Hepatocyte (in vitro differentiated cells): ENCODE data around the gene LEKR1. TPM values are rescaled to one million over a fixed set of nuclear protein-coding genes. Genes with fewer than 3 reads are reported as not detected.

Experiments used
- DNase-seq: peaks from one replicate; pipeline ENCODE4 v3.0.0-alpha.2; 2016; ENCODE audit warnings: low spot score
- H2AFZ ChIP-seq: fragments of 200-600 bp; sonication (generic); 2 replicates; pipeline ENCODE4 v1.6.0; 2016; ENCODE audit warnings: antibody characterized with exemption, mild to moderate bottlenecking
- H3K27ac ChIP-seq: fragments of 200-600 bp; sonication (generic); 2 replicates; pipeline ENCODE4 v1.5.1; 2016; ENCODE audit warnings: mild to moderate bottlenecking
- H3K27me3 ChIP-seq: fragments of 200-600 bp; sonication (generic); 2 replicates; pipeline ENCODE4 v1.6.1; 2016
- H3K36me3 ChIP-seq: fragments of 200-600 bp; sonication (generic); replicated peaks from 2 replicates; pipeline ENCODE4 v1.5.1; 2016; ENCODE audit warnings: low read depth; ENCODE audit not compliant: insufficient read depth
- H3K4me1 ChIP-seq: fragments of 200-600 bp; sonication (generic); 2 replicates; pipeline ENCODE4 v1.5.1; 2016; ENCODE audit warnings: mild to moderate bottlenecking, moderate library complexity; ENCODE audit not compliant: insufficient read depth
- H3K4me2 ChIP-seq: fragments of 200-600 bp; sonication (generic); 2 replicates; pipeline ENCODE4 v1.6.0; 2016
- H3K4me3 ChIP-seq: fragments of 200-600 bp; sonication (generic); 2 replicates; pipeline ENCODE4 v1.5.1; 2016; ENCODE audit warnings: mild to moderate bottlenecking
- H3K79me2 ChIP-seq: fragments of 200-600 bp; sonication (generic); 2 replicates; pipeline ENCODE4 v1.6.0; 2017; ENCODE audit warnings: mild to moderate bottlenecking
- H3K9me2 ChIP-seq: fragments of 200-600 bp; sonication (generic); replicated peaks from 2 replicates; pipeline ENCODE4 v1.6.0; 2017; ENCODE audit warnings: mild to moderate bottlenecking; ENCODE audit not compliant: insufficient read depth
- H3K9me3 ChIP-seq: fragments of 200-600 bp; sonication (generic); 2 replicates; pipeline ENCODE4 v1.5.1; 2016; ENCODE audit warnings: low read depth, mild to moderate bottlenecking
- H4K20me1 ChIP-seq: fragments of 200-600 bp; sonication (generic); 2 replicates; pipeline ENCODE4 v1.6.0; 2016; ENCODE audit warnings: mild to moderate bottlenecking; ENCODE audit not compliant: insufficient read depth, poor library complexity, severe bottlenecking
- EZH2 ChIP-seq: fragments of 200-600 bp; sonication (generic); IDR thresholded peaks from 2 replicates; pipeline ENCODE4 v1.6.1; 2016; ENCODE audit warnings: antibody characterized with exemption, mild to moderate bottlenecking, borderline replicate concordance
- EZH2phosphoT487 ChIP-seq: fragments of 200-600 bp; sonication (generic); IDR thresholded peaks from one replicate; pipeline ENCODE4 v1.6.1; 2018; ENCODE audit warnings: antibody characterized with exemption, mild to moderate bottlenecking, low read depth, moderate library complexity; ENCODE audit not compliant: unreplicated experiment, severe bottlenecking
- WGBS: methylation state at CpG from one replicate; pipeline ENCODE4 v1.1.6; 2016; ENCODE audit warnings: low lambda C conversion rate; ENCODE audit errors: missing lambda C conversion rate; 5-methylcytosine and 5-hydroxymethylcytosine counted together
- polyA plus RNA-seq: library from polyadenylated mRNA; unstranded; fragments of >200 nt; fragmentation: Nextera tagmentation; extraction: Ambion mirVana; gene quantifications from 2 replicates; pipeline ENCODE4 v1.2.1, GENCODE V29; 2016
- total RNA-seq: library from RNA; depleted of rRNA; stranded (reverse); fragments of >200 nt; gene quantifications from 2 replicates; pipeline ENCODE4 v1.2.3, GENCODE V29; 2014
- TF ChIP-seq, protein P1 (sequence below): fragments of 200-600 bp; sonication (generic); IDR thresholded peaks from 2 replicates; pipeline ENCODE4 v1.5.1; 2016; ENCODE audit warnings: antibody characterized with exemption, mild to moderate bottlenecking; ENCODE audit not compliant: poor library complexity

The LEKR1 gene
- total and polyA plus RNA-seq, 2 experiments from 2014 or later: 1.1 to 2.1 TPM

GRCh38 chr3:156811089-156811862, 14.9 kb upstream of the LEKR1 start:
- H3K36me3 ChIP-seq: no peaks in the 10 kb centered on the region
- no peaks in the 10 kb centered on the region for H3K79me2 ChIP-seq
- no peak overlapping the region for H2AFZ ChIP-seq
- H3K9me2 ChIP-seq: no peaks in the 10 kb centered on the region
- peaks cover 15% of the 10 kb centered on the region for H3K4me1 ChIP-seq
- 29% methylated on average over 2 of the region's 2 CpGs for WGBS
- H3K9me3 ChIP-seq: no peaks in the 10 kb centered on the region
- no peak overlapping the region for H3K4me2 ChIP-seq
- TF ChIP-seq EZH2: no peak
- no peaks in the 10 kb centered on the region for H4K20me1 ChIP-seq
- no peaks in the 10 kb centered on the region for H3K27me3 ChIP-seq
- H3K4me3 ChIP-seq: no peak overlapping the region
- H3K27ac ChIP-seq: peak overlapping the region; percentile 64
- DNase-seq: no peak

- Histone ChIP-seq H3K9me2 (no peaks in the 10 kb centered on the region), H3K4me1 (peaks cover 24% of the 10 kb centered on the region), H2AFZ (no peak overlapping the region), H4K20me1 (no peaks in the 10 kb centered on the region), H3K4me3 (no peak overlapping the region), H3K9me3 (no peaks in the 10 kb centered on the region), H3K4me2 (peak overlapping the region; percentile 3), H3K36me3 (no peaks in the 10 kb centered on the region), H3K79me2 (no peaks in the 10 kb centered on the region), H3K27ac (peak overlapping the region; percentile 78), H3K27me3 (no peaks in the 10 kb centered on the region)
- DNase-seq: peak; percentile 67
- WGBS: 57% methylated on average over 6 of the region's 6 CpGs
- TF ChIP-seq, protein P1, sequence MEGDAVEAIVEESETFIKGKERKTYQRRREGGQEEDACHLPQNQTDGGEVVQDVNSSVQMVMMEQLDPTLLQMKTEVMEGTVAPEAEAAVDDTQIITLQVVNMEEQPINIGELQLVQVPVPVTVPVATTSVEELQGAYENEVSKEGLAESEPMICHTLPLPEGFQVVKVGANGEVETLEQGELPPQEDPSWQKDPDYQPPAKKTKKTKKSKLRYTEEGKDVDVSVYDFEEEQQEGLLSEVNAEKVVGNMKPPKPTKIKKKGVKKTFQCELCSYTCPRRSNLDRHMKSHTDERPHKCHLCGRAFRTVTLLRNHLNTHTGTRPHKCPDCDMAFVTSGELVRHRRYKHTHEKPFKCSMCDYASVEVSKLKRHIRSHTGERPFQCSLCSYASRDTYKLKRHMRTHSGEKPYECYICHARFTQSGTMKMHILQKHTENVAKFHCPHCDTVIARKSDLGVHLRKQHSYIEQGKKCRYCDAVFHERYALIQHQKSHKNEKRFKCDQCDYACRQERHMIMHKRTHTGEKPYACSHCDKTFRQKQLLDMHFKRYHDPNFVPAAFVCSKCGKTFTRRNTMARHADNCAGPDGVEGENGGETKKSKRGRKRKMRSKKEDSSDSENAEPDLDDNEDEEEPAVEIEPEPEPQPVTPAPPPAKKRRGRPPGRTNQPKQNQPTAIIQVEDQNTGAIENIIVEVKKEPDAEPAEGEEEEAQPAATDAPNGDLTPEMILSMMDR: no peak
- TF ChIP-seq EZH2phosphoT487: no peak
These were observed 13.4 kb upstream of the LEKR1 start for GRCh38 chr3:156812521-156813335.

DNA sequence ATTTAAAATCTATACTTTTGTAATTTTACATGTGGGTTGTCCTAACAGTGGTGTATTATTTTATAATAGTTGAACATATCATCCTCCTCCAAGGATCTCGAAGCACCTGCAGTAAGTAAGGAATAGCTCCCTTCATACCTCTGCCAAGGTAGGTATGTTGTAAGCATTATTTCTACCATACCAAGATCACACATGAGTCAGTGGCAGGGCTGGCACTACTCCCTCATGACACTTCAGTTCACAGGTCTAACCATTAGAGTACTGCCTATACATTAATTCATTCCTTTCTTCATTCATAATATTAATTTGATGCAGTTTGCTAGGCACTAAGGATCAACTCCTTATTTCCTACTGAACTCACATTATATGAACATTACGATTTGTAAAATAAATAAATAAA, 11.9 kb upstream of the LEKR1 start:
- WGBS: 95% methylated on average over 2 of the region's 2 CpGs
- no peak overlapping the region for H3K4me3 ChIP-seq
- H3K27me3 ChIP-seq: no peaks in the 10 kb centered on the region
- H3K79me2 ChIP-seq: no peaks in the 10 kb centered on the region
- H4K20me1 ChIP-seq: no peaks in the 10 kb centered on the region
- H3K4me2 ChIP-seq: no peak overlapping the region
- no peak overlapping the region for H2AFZ ChIP-seq
- TF ChIP-seq EZH2phosphoT487 (no peak), EZH2 (no peak)
- TF ChIP-seq, protein P1: no peak
- H3K27ac ChIP-seq: no peak overlapping the region
- no peak for DNase-seq
- no peaks in the 10 kb centered on the region for H3K9me3 ChIP-seq
- H3K9me2 ChIP-seq: no peaks in the 10 kb centered on the region
- no peaks in the 10 kb centered on the region for H3K36me3 ChIP-seq
- H3K4me1 ChIP-seq: peaks cover 32% of the 10 kb centered on the region
